B cell (primary cell): ENCODE results near the gene SPG7. TPM values are rescaled to one million over a fixed set of nuclear protein-coding genes. Genes with fewer than 3 reads are reported as not detected.

Experiments used
- ATAC-seq: fragments of 200-7000 bp; cut with Tn5 transposase; one replicate; pipeline ENCODE4 v1.10.0; 2021; ENCODE audit warnings: low read depth, mild to moderate bottlenecking, moderate number of reproducible peaks, moderate library complexity
- CTCF ChIA-PET: fragments of 350-600 bp; sonication (Branson Sonifier 250); formaldehyde crosslinking; loops from one replicate; lab custom pipeline; 2021; ENCODE audit warnings: antibody characterized with exemption, inconsistent platforms; lab: Charles Lee
- POLR2A ChIA-PET: fragments of 350-600 bp; sonication (Branson Sonifier 250); formaldehyde crosslinking; loops from one replicate; lab custom pipeline; 2021; ENCODE audit warnings: antibody characterized with exemption; lab: Charles Lee
- DNase-seq: peaks from one replicate; pipeline ENCODE4 v3.0.0; 2013
- H2AFZ ChIP-seq: 2 replicates; pipeline ENCODE4 v1.6.1; 2012; ENCODE audit warnings: mild to moderate bottlenecking, low read depth, low read length; ENCODE audit not compliant: insufficient read depth, poor library complexity, severe bottlenecking
- H3K27ac ChIP-seq, 2 donors: 1 replicate in 1 of 2; 2 replicates in 1 of 2; pipeline ENCODE4 v1.5.1; 2012 to 2013; ENCODE audit warnings: low read length in 2 of 2, mild to moderate bottlenecking in 2 of 2, moderate library complexity in 1 of 2
- H3K27me3 ChIP-seq, 4 experiments: fragments of 200-600 bp in 1 of 4; sonication (generic) in 1 of 4; replicated peaks in 1 of 4; 1 replicate in 2 of 4; 2 replicates in 2 of 4; pipeline versions ENCODE4 v1.6.1 to v1.7.0; 2013 to 2016; ENCODE audit warnings: low read length in 3 of 4, mild to moderate bottlenecking in 2 of 4, mixed read lengths in 1 of 4, moderate library complexity in 1 of 4; ENCODE audit not compliant: insufficient read depth in 4 of 4, control insufficient read depth in 3 of 4; ENCODE audit errors: control extremely low read depth in 1 of 4
- H3K36me3 ChIP-seq, 2 experiments: replicated peaks in 1 of 2; 1 replicate in 1 of 2; 2 replicates in 1 of 2; pipeline versions ENCODE4 v1.6.1 to v1.7.1; 2013; ENCODE audit warnings: low read length in 1 of 2; ENCODE audit not compliant: insufficient read depth in 2 of 2, control insufficient read depth in 1 of 2; ENCODE audit errors: control extremely low read depth in 1 of 2, extremely low read depth in 1 of 2
- H3K4me1 ChIP-seq, 2 donors: fragments of 200-600 bp in 1 of 2; sonication (generic) in 1 of 2; 1 replicate in 1 of 2; 2 replicates in 1 of 2; pipeline versions ENCODE4 v1.5.1 to v1.6.1; 2013 to 2017; ENCODE audit warnings: low read length in 2 of 2; ENCODE audit not compliant: control insufficient read depth in 2 of 2, insufficient read depth in 2 of 2
- H3K4me2 ChIP-seq: replicated peaks from 2 replicates; pipeline ENCODE3; 2012; ENCODE audit warnings: mild to moderate bottlenecking, low read depth, low read length; ENCODE audit not compliant: poor library complexity, severe bottlenecking
- H3K4me3 ChIP-seq, 5 experiments: fragments of 200-600 bp in 1 of 5; sonication (generic) in 1 of 5; 1 replicate in 3 of 5; 2 replicates in 2 of 5; pipeline versions ENCODE4 v1.5.1 to v1.7.0; 2011 to 2016; ENCODE audit warnings: low read length in 4 of 5, mild to moderate bottlenecking in 4 of 5, low read depth in 2 of 5, control low read depth in 1 of 5, moderate library complexity in 1 of 5; ENCODE audit not compliant: insufficient read depth in 1 of 5; ENCODE audit errors: control extremely low read depth in 1 of 5, extremely low read depth in 1 of 5
- H3K79me2 ChIP-seq: fragments of 200-600 bp; sonication (generic); one replicate; pipeline ENCODE4 v1.6.0; 2016; ENCODE audit warnings: low read length; ENCODE audit not compliant: control insufficient read depth, insufficient read depth
- H3K9ac ChIP-seq: fragments of 200-600 bp; sonication (generic); 2 replicates; pipeline ENCODE4 v1.6.1; 2017; ENCODE audit warnings: mild to moderate bottlenecking, low read length, moderate library complexity
- H3K9me3 ChIP-seq, 3 donors: one replicate each; pipeline versions ENCODE4 v1.6.1 to v1.7.1; 2013; ENCODE audit warnings: low read length in 2 of 3; ENCODE audit not compliant: control insufficient read depth in 2 of 3, insufficient read depth in 1 of 3; ENCODE audit errors: control extremely low read depth in 1 of 3
- H4K20me1 ChIP-seq: 2 replicates; pipeline ENCODE4 v1.6.0; 2012; ENCODE audit warnings: mild to moderate bottlenecking, low read length; ENCODE audit not compliant: insufficient read depth, control insufficient read depth, poor library complexity, severe bottlenecking
- H3K27ac Mint-ChIP-seq: one replicate; pipeline ENCODE4 v1.8.0; 2021; ENCODE audit warnings: mixed read lengths
- H3K27me3 Mint-ChIP-seq: one replicate; pipeline ENCODE4 v1.8.0; 2021; ENCODE audit warnings: mixed read lengths
- H3K4me1 Mint-ChIP-seq: one replicate; pipeline ENCODE4 v1.8.0; 2021; ENCODE audit warnings: mixed read lengths
- H3K4me3 Mint-ChIP-seq: one replicate; pipeline ENCODE4 v1.8.0; 2021; ENCODE audit warnings: mixed read lengths
- H3K9me3 Mint-ChIP-seq: one replicate; pipeline ENCODE4 v1.8.0; 2022; ENCODE audit warnings: mixed read lengths; ENCODE audit not compliant: insufficient read depth
- CTCF ChIP-seq: fragments of 200-600 bp; IDR thresholded peaks from one replicate; pipeline ENCODE4 v1.8.0; 2022; ENCODE audit warnings: antibody characterized with exemption, mild to moderate bottlenecking
- EZH2 ChIP-seq: IDR thresholded peaks from 2 replicates; pipeline ENCODE4 v1.6.1; 2012; ENCODE audit warnings: borderline replicate concordance, low read depth, mild to moderate bottlenecking, moderate library complexity, low read length; ENCODE audit not compliant: insufficient read depth, poor library complexity, severe bottlenecking
- WGBS: methylation state at CpG from one replicate; pipeline ENCODE4 v1.1.5; 2013; ENCODE audit warnings: missing lambda C conversion rate; ENCODE audit not compliant: insufficient coverage; 5-methylcytosine and 5-hydroxymethylcytosine counted together
- intact Hi-C: fragments of 100-400 bp; cut with micrococcal nuclease; formaldehyde crosslinking; loops from one replicate; pipeline ENCODE4 v1.10.0; 2022
- polyA plus RNA-seq: library from polyadenylated mRNA; depleted of rRNA; stranded (reverse); fragments of >200 nt; gene quantifications from 2 replicates; pipeline ENCODE4 v1.2.3, GENCODE V29; 2012
- total RNA-seq, 2 donors: library from RNA; stranded (reverse); fragments of 120-200 nt in 1 of 2; gene quantifications; 1 replicate in 1 of 2; 2 replicates in 1 of 2; pipeline versions ENCODE4 v1.2.3 to v1.2.4, GENCODE V29; 2013 to 2022

The SPG7 gene
- total and polyA plus RNA-seq, 2 donors (not counting 1 experiment from before 2014, with no cell fraction given), result 146 to 157 TPM

GRCh38 chr16:89536371-89536770 lies 28.2 kb downstream of the SPG7 start:
- Mint-ChIP-seq H3K4me3 (no peak overlapping the region), H3K9me3 (no peaks in the 10 kb centered on the region), H3K4me1 (peaks cover 22% of the 10 kb centered on the region), H3K27me3 (no peaks in the 10 kb centered on the region), H3K27ac (no peak overlapping the region)
- ChIA-PET POLR2A (no interaction called here), CTCF (no interaction called here)
- H3K27ac ChIP-seq, result no peak overlapping the region
- peaks cover 0 to 42% of the 10 kb centered on the region in 2 experiments for H3K36me3 ChIP-seq
- H3K4me1 ChIP-seq, result peaks cover 23 to 24% of the 10 kb centered on the region in 2 donors
- no peaks in the 10 kb centered on the region for H3K9me3 ChIP-seq
- 100% methylated on average over 11 of the region's 24 CpGs for WGBS
- DNase-seq (no peak), ATAC-seq (no peak)
- intact Hi-C loops, result no loop called here
- H3K4me2 ChIP-seq, result no peak overlapping the region
- no peak for TF ChIP-seq EZH2
- no peak for TF ChIP-seq CTCF
- no peak overlapping the region for H3K4me3 ChIP-seq
- peaks cover 32% of the 10 kb centered on the region for H4K20me1 ChIP-seq
- H3K27me3 ChIP-seq, result no peaks in the 10 kb centered on the region
- H2AFZ ChIP-seq, result no peak overlapping the region
- H3K9ac ChIP-seq, result no peak overlapping the region
- H3K79me2 ChIP-seq, result peaks cover 49% of the 10 kb centered on the region

- WGBS, result 96% methylated on average over 36 of the region's 36 CpGs
- Mint-ChIP-seq H3K27ac (peak overlapping the region; percentile 53), H3K27me3 (no peaks in the 10 kb centered on the region), H3K4me1 (peaks cover 22% of the 10 kb centered on the region), H3K9me3 (no peaks in the 10 kb centered on the region), H3K4me3 (no peak overlapping the region)
- H3K27me3 ChIP-seq, result no peaks in the 10 kb centered on the region
- H3K9ac ChIP-seq, result no peak overlapping the region
- no peaks in the 10 kb centered on the region for H3K9me3 ChIP-seq
- ChIA-PET POLR2A (no interaction called here), CTCF (no interaction called here)
- H4K20me1 ChIP-seq, result peaks cover 32% of the 10 kb centered on the region
- no peak overlapping the region for H3K4me3 ChIP-seq
- H2AFZ ChIP-seq, result no peak overlapping the region
- no peak for ATAC-seq
- H3K4me1 ChIP-seq, result peaks cover 23 to 24% of the 10 kb centered on the region in 2 donors
- TF ChIP-seq EZH2 (no peak), CTCF (no peak)
- peaks cover 0 to 36% of the 10 kb centered on the region in 2 experiments for H3K36me3 ChIP-seq
- peaks cover 44% of the 10 kb centered on the region for H3K79me2 ChIP-seq
- no peak overlapping the region for H3K27ac ChIP-seq
- H3K4me2 ChIP-seq, result no peak overlapping the region
- intact Hi-C loops, result no loop called here
- no peak for DNase-seq
These were observed 28.8 kb downstream of the SPG7 start for GRCh38 chr16:89536886-89537548.
